GM12891 (cell line): ENCODE data around the gene SIVA1.

Experiments
- POLR2A ChIP-seq: IDR thresholded peaks from 2 replicates; pipeline ENCODE4 v1.6.1; 2011; ENCODE audit warnings: low read depth, low read length, control low read depth
- POLR2AphosphoS5 ChIP-seq: IDR thresholded peaks from 2 replicates; pipeline ENCODE4 v1.6.1; 2011; ENCODE audit warnings: low read depth, low read length, control low read depth
- TAF1 ChIP-seq: IDR thresholded peaks from 2 replicates; pipeline ENCODE4 v1.6.1; 2011; ENCODE audit warnings: low read depth, low read length, control low read depth

DNA sequence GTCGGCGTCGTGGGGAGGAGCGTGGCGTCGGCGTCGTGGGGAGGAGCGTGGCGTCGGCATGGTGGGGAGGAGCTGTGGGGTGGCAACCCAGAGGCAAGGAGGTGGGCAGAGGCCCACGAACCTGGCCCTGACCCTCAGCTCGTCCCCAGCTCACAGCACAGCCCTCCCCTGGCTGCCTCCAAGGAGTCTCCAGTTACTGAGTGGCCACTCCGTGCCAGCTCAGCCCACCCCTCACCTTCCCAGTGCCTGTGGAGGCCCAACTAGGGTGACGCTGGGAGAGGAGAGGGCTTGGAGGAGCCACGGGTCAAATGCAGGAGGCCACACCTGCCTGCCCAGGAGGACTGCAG is 23.1 kb upstream of the SIVA1 start:
- TF ChIP-seq POLR2AphosphoS5: no peak
- TF ChIP-seq TAF1: no peak
- TF ChIP-seq POLR2A: no peak
